Sigmoid colon (tissue), 7 donors: ENCODE measurements around the gene PTH2R. TPM values are rescaled to one million over a fixed set of nuclear protein-coding genes. Genes with fewer than 3 reads are reported as not detected.
"Not testable (repeated sequence)": the region's sequence is repeated elsewhere in the genome, so short reads cannot be mapped to it uniquely, and the experiment has no call there.

ENCODE experiments used
- DNase-seq: peaks from one replicate; pipeline ENCODE4 v3.0.0-alpha.2; 2019
- H3K27ac ChIP-seq, 4 donors: fragments of 200-600 bp; sonication (generic); one replicate each; pipeline ENCODE4 v1.5.1; 2016 to 2019; ENCODE audit warnings: mild to moderate bottlenecking in 1 of 4
- H3K27me3 ChIP-seq, 3 donors: fragments of 200-600 bp; sonication (generic); one replicate each; pipeline ENCODE4 v1.5.1; 2019; ENCODE audit warnings: mild to moderate bottlenecking in 1 of 3
- H3K36me3 ChIP-seq, 4 donors: fragments of 200-600 bp; sonication (generic); one replicate each; pipeline ENCODE4 v1.5.1; 2016 to 2019
- H3K4me1 ChIP-seq, 4 donors: fragments of 200-600 bp; sonication (generic); one replicate each; pipeline ENCODE4 v1.5.1; 2017 to 2019
- H3K4me3 ChIP-seq, 4 donors: fragments of 200-600 bp; sonication (generic); one replicate each; pipeline ENCODE4 v1.5.1; 2017 to 2019; ENCODE audit warnings: mild to moderate bottlenecking in 2 of 4, moderate library complexity in 1 of 4
- H3K9me3 ChIP-seq, 4 donors: fragments of 200-600 bp in 3 of 4; sonication (generic) in 3 of 4; one replicate each; pipeline versions ENCODE4 v1.5.1 to v1.6.1; 2013 to 2019
- CTCF ChIP-seq, 4 experiments: fragments of 450-650 bp in 3 of 4; fragments of 200-600 bp in 1 of 4; IDR thresholded peaks; one replicate each; pipeline ENCODE4 v1.5.1; 2016 to 2019; ENCODE audit warnings: antibody characterized with exemption in 4 of 4, mild to moderate bottlenecking in 3 of 4, moderate library complexity in 2 of 4
- EP300 ChIP-seq, 4 donors: sonication (generic); formaldehyde crosslinking; IDR thresholded peaks; one replicate each; pipeline ENCODE4 v1.6.1; 2017; ENCODE audit warnings: antibody characterized with exemption in 4 of 4
- POLR2A ChIP-seq, 2 donors: fragments of 450-650 bp; IDR thresholded peaks; one replicate each; pipeline ENCODE4 v1.6.1; 2016; ENCODE audit warnings: antibody characterized with exemption in 2 of 2, mild to moderate bottlenecking in 2 of 2, moderate library complexity in 2 of 2
- POLR2AphosphoS5 ChIP-seq, 4 donors: sonication (generic); formaldehyde crosslinking; IDR thresholded peaks; one replicate each; pipeline ENCODE4 v1.6.1; 2017; ENCODE audit warnings: antibody characterized with exemption in 4 of 4
- WGBS, 2 donors: extraction: QIAGEN DNeasy Blood & Tissue Kit; methylation state at CpG; one replicate each; pipeline ENCODE4 v1.1.7; 2013; 5-methylcytosine and 5-hydroxymethylcytosine counted together
- intact Hi-C: fragments of 100-400 bp; cut with DNase I; formaldehyde crosslinking; loops from one replicate; pipeline ENCODE4 v1.15.1; 2023
- polyA plus RNA-seq, 3 donors: library from polyadenylated mRNA; stranded (reverse); fragments of 200-250 nt; gene quantifications; one replicate each; pipeline ENCODE4 v1.2.3, GENCODE V29; 2013
- total RNA-seq, 4 donors: library from RNA; depleted of rRNA; stranded (reverse); fragments of >200 nt; gene quantifications; one replicate each; pipeline ENCODE4 v1.1.0, GENCODE V29; 2016
- donor health status: healthy with polysubstance abuse.
- donor health status: Bipolar disorder and iron deficiency.
- donor health status: healthy.

PTH2R gene
- total and polyA plus RNA-seq, 7 donors, result 0.12 to 0.27 TPM; not detected in 5

GRCh38 chr2:208441951-208442350, 35.4 kb downstream of the PTH2R start:
- no peaks in the 10 kb centered on the region for H3K4me1 ChIP-seq

GRCh38 chr2:208447447-208447846, 40.9 kb downstream of the PTH2R start:
- H3K27me3 ChIP-seq, H3K36me3 ChIP-seq, H3K4me1 ChIP-seq, DNase-seq, H3K4me3 ChIP-seq, intact Hi-C loops, H3K27ac ChIP-seq, H3K9me3 ChIP-seq: not testable (repeated sequence)
- 87 to 95% methylated on average over 6 of the region's 6 CpGs for WGBS, 2 donors

More at GRCh38 chr2:208441951-208442350, 35.4 kb downstream of the PTH2R start:
- no peaks in the 10 kb centered on the region for H3K9me3 ChIP-seq
- H3K36me3 ChIP-seq, result no peaks in the 10 kb centered on the region
- DNase-seq, result no peak
- intact Hi-C loops, result no loop called here
- H3K4me3 ChIP-seq, result no peak overlapping the region
- TF ChIP-seq EP300 (IDR thresholded peaks at IDR 0.05), result no peak
- no peak for TF ChIP-seq POLR2AphosphoS5 (IDR thresholded peaks at IDR 0.05)
- TF ChIP-seq CTCF (IDR thresholded peaks at IDR 0.05), result no peak
- TF ChIP-seq POLR2A (IDR thresholded peaks at IDR 0.05), result no peak
- WGBS, 2 donors, result 94 to 100% methylated on average over 2 of the region's 2 CpGs
- H3K27me3 ChIP-seq, result no peaks in the 10 kb centered on the region
- no peak overlapping the region for H3K27ac ChIP-seq

- H3K27ac ChIP-seq, result no peak overlapping the region
- WGBS, 2 donors, result 36 to 79% methylated on average over 2 of the region's 2 CpGs
- no peaks in the 10 kb centered on the region for H3K4me1 ChIP-seq
- no peaks in the 10 kb centered on the region for H3K36me3 ChIP-seq
- H3K9me3 ChIP-seq, result no peaks in the 10 kb centered on the region
- H3K27me3 ChIP-seq, result no peaks in the 10 kb centered on the region
- intact Hi-C loops, result no loop called here
- H3K4me3 ChIP-seq, result no peak overlapping the region
- TF ChIP-seq POLR2A (IDR thresholded peaks at IDR 0.05) (no peak), POLR2AphosphoS5 (IDR thresholded peaks at IDR 0.05) (no peak), CTCF (IDR thresholded peaks at IDR 0.05) (no peak), EP300 (IDR thresholded peaks at IDR 0.05) (no peak)
- no peak for DNase-seq
Observed at GRCh38 chr2:208451061-208451460, 44.5 kb downstream of the PTH2R start.

- DNase-seq, result no peak
- H3K27me3 ChIP-seq, result no peaks in the 10 kb centered on the region
Observed at GRCh38 chr2:208454861-208455260, 48.3 kb downstream of the PTH2R start.

GRCh38 chr2:208463721-208464120, 57.1 kb downstream of the PTH2R start:
- intact Hi-C loops, result no loop called here
- Histone ChIP-seq H3K4me1 (no peaks in the 10 kb centered on the region), H3K27ac (no peak overlapping the region), H3K9me3 (no peaks in the 10 kb centered on the region), H3K4me3 (no peak overlapping the region), H3K36me3 (no peaks in the 10 kb centered on the region), H3K27me3 (no peaks in the 10 kb centered on the region)
- no peak for TF ChIP-seq EP300 (IDR thresholded peaks at IDR 0.05)
- 31 to 52% methylated on average over 3 of the region's 3 CpGs for WGBS, 2 donors
- DNase-seq, result no peak

More at GRCh38 chr2:208454861-208455260, 48.3 kb downstream of the PTH2R start:
- Histone ChIP-seq H3K36me3 (no peaks in the 10 kb centered on the region), H3K9me3 (no peaks in the 10 kb centered on the region), H3K4me1 (no peaks in the 10 kb centered on the region), H3K4me3 (no peak overlapping the region), H3K27ac (no peak overlapping the region)
- intact Hi-C loops, result no loop called here
- no peak for TF ChIP-seq CTCF (IDR thresholded peaks at IDR 0.05)
- no peak for TF ChIP-seq POLR2AphosphoS5 (IDR thresholded peaks at IDR 0.05)
- no peak for TF ChIP-seq EP300 (IDR thresholded peaks at IDR 0.05)
- TF ChIP-seq POLR2A (IDR thresholded peaks at IDR 0.05), result no peak

GRCh38 chr2:208464205-208464604, 57.6 kb downstream of the PTH2R start:
- Histone ChIP-seq H3K27ac (no peak overlapping the region), H3K27me3 (no peaks in the 10 kb centered on the region), H3K4me1 (no peaks in the 10 kb centered on the region), H3K36me3 (no peaks in the 10 kb centered on the region), H3K9me3 (no peaks in the 10 kb centered on the region), H3K4me3 (no peak overlapping the region)
- WGBS, 2 donors, result 70 to 87% methylated on average over 8 of the region's 8 CpGs
- TF ChIP-seq POLR2AphosphoS5 (IDR thresholded peaks at IDR 0.05) (no peak), CTCF (IDR thresholded peaks at IDR 0.05) (no peak), POLR2A (IDR thresholded peaks at IDR 0.05) (no peak), EP300 (IDR thresholded peaks at IDR 0.05) (no peak)
- DNase-seq, result no peak
- intact Hi-C loops, result no loop called here
